Stimulated activated CD4-positive, alpha-beta T cell treated with anti-CD3 and anti-CD28 coated beads, Interleukin-2, amount 100 ng/mL, for 24 hours (primary cell): Measurements from ENCODE around the gene RABGAP1L.

Source experiments
- DNase-seq, 2 donors: peaks; one replicate each; pipeline ENCODE4 v3.0.0-alpha.2; 2020

Gene RABGAP1L

DNA sequence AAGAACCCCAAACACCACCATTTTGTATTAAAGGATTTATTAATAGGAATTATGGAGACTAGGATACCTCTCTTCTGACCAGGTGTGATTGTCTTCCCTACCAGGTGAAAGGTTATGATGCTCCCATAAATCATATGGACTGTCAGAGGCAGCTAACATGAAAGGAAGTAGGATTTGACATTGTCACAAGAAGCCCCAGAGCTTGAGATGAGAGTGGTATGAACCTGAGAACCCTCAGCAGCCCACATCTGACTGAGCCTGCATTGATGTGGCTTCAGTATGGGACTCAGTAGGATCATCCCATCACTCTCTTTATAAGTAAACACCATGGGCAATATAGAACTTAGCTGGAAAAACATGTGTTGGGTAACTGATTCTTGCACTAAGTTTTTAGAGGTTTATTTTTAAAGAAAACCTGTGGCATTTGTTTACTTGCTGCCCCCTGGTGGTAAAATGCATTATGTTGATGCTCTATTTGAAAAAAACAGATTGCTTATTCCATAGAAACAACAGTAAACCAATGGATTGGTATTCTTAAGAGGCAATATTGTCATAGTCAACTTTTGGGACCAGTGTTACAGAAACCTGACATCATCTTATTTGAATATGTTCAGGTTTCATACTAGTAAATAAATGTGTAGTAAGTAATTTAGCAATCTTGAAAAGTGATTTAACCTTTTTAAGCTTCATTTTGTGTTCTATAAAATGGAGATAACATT is 823.8 kb downstream of the RABGAP1L start:
- peak in 1 of 2 donors; percentile 44 for DNase-seq

DNA sequence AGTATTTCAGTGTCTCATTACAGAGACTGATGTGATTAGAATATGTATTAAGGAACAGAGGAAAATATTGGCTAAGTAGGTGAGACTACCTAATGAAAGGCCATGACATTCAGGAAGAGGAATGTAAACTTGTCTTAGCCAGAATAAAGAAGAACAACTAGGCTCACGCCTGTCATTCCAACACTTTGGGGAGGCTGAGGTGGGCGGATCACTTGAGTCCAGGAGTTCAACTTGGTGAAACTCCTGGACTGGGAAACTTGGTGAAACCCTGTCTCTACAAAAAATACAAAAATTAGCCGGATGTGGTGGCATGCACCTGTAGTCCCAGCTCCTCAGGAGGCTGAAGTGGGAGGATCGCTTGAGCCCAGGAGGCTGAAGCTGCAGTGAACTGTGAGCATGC is 825.6 kb downstream of the RABGAP1L start:
- DNase-seq = no peak

- no peak for DNase-seq
Observed at GRCh38 chr1:174988539-174988938, 829.2 kb downstream of the RABGAP1L start.

DNA sequence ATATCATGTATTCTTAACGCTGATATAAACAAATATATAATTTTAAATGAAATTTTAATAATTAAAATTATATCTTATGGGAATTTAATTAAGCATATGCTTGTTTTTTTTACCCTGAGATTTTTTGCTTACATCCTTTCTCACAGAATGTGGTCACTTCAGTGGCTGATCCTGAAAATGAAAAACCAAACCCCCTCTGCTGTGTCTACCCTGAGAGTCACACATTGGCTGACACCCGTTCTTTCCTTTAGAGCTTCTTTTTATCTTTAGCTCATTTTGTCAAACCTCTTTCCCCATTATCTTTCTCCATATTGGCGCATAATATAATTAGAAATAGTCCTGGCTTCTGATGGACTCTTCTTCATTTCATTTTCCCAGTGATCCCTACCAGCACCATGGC is 829.7 kb downstream of the RABGAP1L start:
- DNase-seq = no peak

DNA sequence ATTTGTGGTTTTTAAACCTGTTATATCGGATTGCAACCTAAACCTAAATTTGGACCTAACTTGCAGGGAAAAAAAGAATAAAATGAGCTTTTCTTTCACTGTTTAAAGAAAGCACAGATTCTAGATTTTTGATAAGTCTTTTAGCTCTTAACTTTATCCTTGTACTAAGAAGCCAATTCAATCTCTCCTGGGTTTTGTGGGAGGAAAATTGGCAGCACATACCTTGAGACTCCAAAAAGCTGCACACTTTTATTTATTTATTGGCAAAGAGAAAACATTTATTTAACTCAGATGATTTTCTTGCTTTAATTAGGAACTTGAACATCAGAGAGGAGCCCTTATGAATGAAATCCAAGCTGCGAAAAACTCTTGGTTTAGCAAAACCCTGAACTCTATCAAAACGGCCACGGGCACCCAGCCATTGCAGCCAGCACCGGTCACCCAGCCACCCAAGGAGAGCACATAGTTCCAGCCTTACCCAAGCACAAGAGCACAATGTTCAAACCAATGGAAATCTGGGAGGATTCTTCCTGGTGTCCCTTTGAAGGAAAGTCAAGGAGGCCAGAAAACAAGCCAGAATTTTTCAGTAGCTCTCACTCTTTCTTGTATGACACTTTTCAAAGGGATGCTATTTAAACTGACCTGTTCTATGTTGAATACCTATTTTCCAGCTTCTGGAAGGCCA is 830.4 kb downstream of the RABGAP1L start:
- no peak for DNase-seq

- DNase-seq = no peak
Observed at GRCh38 chr1:174990382-174990999, 831.2 kb downstream of the RABGAP1L start.

DNA sequence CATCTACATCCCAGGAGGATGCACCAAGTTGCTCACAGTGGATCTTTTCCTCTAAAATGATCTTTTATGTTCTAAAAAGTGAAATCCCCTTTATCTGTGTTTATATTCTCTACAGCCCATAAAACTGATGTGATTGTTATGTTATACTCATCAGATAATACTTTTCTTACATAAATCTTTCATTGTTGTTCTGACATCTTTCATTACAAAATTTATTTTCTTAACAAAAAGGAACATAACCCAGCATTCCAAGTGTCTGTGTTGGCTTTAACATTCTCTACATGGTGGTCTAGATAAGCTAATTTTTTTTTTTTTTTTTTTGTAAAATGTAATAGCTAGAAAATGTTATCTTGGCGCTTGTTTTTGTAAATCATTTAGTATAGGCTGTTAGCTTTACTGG is 832.2 kb downstream of the RABGAP1L start:
- no peak for DNase-seq

DNA sequence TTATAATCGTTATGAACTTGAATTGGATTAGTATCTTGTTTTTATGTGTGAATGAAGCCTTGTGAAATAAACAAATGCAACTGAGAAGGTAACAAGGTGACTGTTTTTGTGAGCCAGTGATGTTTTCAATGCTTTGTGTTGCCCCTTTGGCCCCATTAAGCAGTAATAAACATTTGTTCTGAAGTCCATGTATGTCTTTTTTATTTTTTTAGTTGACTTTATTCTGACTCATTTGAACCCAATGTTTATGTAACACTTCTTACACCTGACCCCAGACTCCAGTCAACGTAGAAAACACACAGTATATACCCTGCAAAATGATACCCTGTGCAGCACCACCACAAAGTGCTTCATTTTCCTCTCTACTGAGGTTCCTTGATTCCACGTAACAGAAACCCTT is 835.8 kb downstream of the RABGAP1L start:
- DNase-seq = no peak

GRCh38 chr1:174995916-174996315 is 836.6 kb downstream of the RABGAP1L start:
- DNase-seq = no peak

DNA sequence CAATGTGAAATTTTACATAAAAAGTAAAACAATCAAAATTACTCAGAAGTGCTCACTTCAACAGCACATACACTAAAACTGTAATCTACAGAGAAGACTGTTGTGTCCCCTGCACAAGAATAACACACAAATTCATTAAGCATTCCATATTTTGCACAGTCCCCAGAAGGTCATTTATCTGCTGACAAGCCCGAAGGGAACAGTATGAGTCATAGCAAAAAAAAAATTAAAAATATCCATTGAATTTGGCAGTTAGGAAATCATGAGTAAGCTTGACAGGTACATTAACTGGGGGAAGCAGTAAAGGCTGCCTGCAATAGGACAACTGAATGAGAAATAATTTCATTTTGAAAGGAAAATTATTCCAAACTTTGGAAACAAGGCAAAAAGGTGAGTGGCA is 837.2 kb downstream of the RABGAP1L start:
- DNase-seq = no peak

DNA sequence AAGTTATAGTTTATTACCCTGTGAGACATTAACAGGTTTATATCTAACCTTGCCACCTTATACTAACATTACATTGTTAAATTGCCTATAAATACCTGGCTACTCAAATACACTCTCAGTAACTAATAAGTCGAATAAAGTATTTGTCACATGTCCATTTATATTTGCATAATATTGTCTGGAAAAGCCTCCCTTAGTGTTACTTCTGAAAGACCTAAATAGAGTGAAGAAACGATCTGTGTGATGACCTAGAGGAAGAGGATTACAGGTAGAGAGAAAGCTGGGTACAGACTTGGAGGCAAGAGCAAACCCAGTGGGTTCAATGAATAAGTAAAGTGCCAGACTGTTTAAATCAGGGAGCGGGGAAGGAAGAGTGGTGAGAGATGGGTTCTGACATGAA is 837.7 kb downstream of the RABGAP1L start:
- DNase-seq = no peak

DNA sequence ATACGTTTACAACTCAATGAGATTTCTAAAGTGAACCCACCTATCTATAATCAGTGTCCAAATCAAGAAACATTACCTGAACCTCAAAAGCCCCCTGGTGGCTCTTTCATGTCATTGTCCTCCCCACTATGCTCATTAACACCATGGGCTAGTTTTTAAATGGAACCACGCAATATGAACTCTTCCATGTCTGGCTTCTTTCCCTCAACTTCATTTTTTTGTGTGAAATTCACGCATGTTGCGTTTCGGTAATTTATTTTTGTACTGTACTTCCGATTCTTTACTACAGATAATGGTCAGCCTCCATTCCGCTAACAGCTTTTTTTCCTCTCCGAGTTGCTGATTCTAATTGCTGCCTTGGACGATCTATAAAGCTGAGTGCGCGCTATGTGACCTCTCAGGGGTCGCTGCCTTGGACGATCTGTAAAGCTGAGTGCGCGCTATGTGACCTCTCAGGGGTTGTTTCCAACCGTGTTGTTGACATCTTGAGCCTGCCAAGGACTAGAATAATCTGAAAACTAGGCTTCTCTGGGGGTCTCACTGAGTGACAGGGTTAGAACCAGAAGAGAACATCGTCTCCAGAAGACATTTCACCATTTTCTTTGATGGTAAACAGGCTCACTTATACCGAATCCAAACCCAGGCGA is 839.4 kb downstream of the RABGAP1L start:
- peak; percentile 24 to 42 for DNase-seq

DNA sequence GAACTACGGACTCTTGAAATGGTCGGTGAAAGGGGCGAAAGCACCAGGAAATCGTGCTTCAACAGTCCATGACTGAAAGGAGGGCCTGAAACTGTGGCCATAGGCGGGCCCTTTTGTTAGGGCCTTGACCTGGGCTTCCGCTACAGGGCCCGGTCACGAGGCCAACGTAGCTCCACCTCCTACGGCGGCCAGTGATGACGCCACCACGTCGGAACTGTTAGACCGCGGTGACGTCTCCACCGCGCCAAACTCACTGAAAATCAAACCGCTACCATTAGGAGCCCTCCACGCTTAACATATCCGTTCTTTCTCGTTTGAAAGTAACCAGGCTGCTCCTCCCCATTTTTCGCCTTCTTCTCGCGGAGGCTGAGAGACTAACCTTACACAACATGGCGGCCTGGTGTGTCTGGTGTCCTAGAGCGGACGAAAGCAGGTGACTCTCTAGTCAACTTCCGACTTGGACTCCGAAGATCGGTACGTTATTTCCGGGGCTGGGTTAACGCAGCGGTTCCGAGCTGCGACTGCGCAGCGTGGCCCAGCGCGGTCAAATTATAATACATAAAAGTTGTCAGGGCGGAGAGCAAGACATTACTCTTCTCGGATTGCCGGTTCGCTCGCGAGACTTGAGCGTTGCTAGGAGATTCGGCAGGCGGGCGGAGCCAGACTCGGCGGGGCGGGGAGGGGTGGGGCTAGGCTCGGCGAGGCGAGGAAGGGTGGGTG is 840.1 kb downstream of the RABGAP1L start:
- peak; percentile 96 for DNase-seq

DNA sequence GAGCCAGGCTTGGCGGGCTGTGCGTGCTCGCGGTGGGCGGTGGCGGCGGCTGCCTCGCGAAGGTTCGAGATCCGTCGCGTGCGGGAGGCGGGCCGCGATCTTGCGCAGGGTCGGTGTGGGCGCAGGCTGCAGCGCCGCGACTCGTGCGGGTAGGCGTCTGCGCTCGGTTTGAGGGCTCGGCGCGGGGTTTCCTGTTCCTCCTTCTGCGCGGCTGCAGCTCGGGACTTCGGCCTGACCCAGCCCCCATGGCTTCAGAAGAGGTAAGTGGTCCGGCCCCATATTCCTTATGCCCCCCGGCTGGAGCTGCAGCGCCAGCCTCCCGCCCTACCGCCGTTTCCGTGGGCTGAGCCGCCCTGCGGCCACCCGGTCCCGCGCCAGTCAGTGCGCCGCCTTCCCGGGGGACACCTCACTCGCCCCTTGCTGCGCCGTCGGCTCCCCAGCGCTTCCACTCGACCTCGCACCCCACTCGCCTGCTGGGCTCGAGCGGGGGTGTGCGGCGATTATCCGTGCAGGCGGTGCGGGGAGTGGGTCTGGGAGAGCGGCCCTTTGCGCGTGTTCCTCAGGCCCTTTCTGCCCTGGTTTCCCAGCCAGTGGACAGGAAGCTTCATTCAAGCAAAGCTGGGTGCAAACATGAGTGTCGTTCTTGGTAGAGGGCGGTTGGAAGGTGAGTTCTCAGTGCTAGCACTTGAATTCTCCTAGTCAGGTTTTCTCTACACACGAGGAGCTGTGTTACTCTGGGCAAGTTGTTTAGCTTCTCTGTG is 840.8 kb downstream of the RABGAP1L start, which contains the start of gene CACYBP:
TSS of gene CACYBP (plus strand) at position 12 of the 761 bp plus-strand sequence. CDS start at position 246, 234 bp downstream.
- peak; percentile 44 to 49 for DNase-seq

- DNase-seq = no peak
Observed at GRCh38 chr1:175000697-175001187, 841.4 kb downstream of the RABGAP1L start.

DNA sequence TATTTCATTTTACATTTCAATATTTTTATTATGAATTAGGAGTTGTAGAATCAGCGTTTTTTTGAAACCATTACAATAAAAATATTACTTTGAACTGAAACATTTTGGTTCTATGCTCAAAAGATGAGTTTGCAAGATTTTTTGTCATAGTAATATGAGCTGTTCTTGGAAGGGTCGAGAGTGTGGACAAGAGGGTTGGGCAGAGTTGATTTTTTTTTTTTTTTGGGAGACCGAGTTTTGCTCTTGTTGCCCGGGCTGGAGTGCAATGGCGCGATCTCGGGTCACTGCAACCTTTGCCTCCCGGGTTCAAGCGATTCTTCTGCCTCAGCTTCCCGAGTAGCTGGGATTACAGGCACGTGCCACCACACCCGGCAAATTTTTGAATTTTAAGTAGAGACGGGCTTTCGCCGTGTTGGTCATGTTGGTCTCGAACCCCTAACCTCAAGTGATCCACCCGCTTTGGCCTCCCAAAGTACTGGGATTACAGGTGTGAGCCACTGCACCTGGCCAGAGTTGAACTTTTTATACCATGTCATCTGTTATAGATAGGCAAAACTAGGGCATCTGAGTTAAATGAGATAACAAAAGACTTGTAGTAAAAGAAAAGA is 843.7 kb downstream of the RABGAP1L start:
- DNase-seq = no peak

- DNase-seq = no peak
Observed at GRCh38 chr1:175003521-175003920, 844.2 kb downstream of the RABGAP1L start.

GRCh38 chr1:175005085-175005783 is 845.9 kb downstream of the RABGAP1L start:
- DNase-seq = no peak

GRCh38 chr1:175009532-175009931 is 850.2 kb downstream of the RABGAP1L start:
- DNase-seq = no peak

DNA sequence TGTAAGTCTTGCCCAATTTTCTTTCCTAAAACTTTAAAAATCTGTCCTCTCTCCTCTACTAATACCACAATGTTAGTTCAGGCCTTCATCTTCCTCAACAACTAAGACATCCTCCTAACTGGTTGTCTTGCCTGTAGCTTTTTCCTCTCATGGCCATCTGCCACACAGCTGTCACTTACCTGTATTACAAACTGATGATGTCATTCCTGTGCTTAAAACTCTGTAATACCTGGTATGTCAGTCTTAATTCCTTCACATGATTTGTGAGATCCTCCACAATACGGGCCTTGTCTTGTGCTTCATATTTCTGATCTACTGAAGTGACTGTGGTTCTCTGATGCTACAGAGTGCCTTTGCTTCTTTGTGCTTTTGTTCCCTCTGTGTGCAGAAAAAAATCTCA is 854.1 kb downstream of the RABGAP1L start:
- no peak for DNase-seq

GRCh38 chr1:175015243-175015642 is 855.9 kb downstream of the RABGAP1L start:
- DNase-seq = no peak
